NCI-H446 (cell line): ENCODE data around the gene LTC4S.
"Not testable (repeated sequence)": the region's sequence is repeated elsewhere in the genome, so short reads cannot be mapped to it uniquely, and the experiment has no call there.

ENCODE experiments used
- DNase-seq, 2 experiments: peaks; one replicate each; lab custom pipeline; 2025; lab: John Stamatoyannopoulos, UW

Gene LTC4S

DNA sequence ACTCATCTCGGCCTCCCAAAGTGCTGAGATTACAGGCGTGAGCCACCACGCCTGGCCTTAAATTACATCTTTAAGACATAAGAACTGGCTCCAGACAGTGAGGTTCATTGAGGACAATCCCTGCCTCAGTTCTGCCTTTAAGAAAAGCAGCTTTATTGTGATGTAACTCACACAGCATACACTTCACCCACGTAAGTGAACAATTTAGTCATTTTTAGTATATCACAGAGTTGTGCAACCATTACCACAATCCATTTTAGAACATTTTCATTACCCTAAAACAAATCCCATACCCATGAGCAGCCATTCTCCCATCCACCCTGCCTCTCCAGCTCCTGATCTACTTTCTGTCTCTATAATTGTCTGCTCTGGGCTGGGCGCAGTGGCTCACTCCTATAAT is 24.0 kb upstream of the LTC4S start:
- no peak for DNase-seq

- DNase-seq, result no peak
Observed at GRCh38 chr5:179771311-179771895, 22.4 kb upstream of the LTC4S start.

DNA sequence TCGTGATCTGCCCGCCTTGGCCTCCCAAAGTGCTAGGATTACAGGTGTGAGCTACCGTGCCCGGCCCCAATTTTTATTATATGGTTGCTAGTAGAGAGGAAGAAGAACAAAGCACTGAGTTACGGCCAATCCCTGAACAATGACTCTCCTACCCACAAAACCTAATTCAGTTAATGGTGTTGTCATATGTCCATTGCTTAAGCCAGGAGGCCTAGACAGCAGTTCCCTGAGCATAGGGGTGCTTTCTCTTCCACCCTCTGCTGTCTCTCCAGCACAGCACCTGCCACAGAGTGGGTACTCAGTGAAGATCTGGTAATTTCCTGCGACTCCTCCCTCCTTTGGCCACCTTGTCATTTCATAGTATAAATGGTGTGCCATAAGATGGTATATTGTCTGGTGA is 21.4 kb upstream of the LTC4S start:
- no peak for DNase-seq

DNA sequence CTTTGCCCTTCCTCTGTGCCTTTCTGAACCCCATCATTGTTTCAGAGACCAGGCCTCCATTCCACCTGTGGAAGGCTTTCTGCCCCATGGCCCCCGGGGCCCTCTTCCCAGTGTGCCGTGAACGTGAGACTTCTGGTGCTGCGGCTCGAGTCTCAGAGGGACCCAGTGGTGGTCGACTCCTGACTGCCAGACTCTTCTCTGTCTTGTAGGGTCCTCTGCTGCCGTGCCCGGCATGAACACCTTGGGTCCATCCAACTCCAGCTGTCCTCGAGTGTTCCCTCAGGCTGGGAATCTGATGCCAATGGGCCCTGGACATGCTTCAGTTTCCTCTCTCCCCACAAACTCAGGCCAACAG is 20.1 kb upstream of the LTC4S start:
- no peak for DNase-seq

- no peak for DNase-seq
Observed at GRCh38 chr5:179774442-179774841, 19.3 kb upstream of the LTC4S start.

DNA sequence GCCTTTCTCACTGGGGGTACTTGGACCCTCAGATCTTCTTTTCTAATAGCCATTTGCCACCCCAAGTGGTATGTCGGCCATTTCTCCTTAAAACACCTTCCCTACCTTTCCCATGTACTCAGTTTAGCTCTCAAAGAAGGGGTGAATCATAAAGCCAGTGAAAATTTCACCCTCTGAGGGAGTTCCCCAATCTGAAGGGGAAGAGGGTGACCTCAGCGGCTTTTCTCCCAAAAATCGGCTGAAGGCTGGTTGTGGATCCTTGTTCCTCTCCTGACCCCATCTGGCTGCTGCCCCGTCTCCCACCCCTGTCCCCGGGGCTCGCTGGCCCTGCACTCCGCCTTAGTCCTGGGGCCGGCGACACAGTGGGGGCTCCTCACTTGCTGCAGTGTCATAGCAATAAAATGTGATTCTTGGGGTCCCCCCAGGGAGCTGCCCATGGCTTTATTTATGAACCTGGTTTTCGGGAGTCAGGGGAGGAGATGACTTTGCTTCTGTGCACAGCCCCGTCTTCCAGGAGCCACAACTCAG is 17.3 kb upstream of the LTC4S start:
- DNase-seq, result no peak

- no peak for DNase-seq
Observed at GRCh38 chr5:179777456-179777855, 16.3 kb upstream of the LTC4S start.

- DNase-seq, result no peak
Observed at GRCh38 chr5:179777909-179778308, 15.9 kb upstream of the LTC4S start.

- DNase-seq, result no peak
Observed at GRCh38 chr5:179778591-179778990, 15.2 kb upstream of the LTC4S start.

DNA sequence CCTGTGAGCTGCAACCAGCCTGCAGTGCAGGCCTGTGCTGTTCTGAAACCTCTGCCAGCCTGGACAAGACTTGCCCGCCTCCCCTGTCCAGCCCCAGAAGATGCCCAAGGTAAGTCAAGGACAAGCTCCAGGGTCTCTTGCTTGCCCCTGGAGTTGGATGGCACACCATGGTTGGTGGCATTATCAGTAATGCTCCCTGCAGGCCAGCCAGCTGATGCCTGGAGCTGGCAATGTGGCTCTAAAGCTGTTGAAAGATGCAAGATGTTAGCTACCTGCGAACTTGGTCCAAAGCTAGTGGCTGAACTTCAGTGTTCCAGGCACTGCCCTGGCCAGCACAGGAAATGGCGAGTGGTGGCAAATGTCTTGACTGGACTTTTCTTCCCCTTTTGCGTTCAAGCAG is 14.0 kb upstream of the LTC4S start:
- DNase-seq, result no peak

GRCh38 chr5:179780362-179780761 is 13.4 kb upstream of the LTC4S start:
- no peak for DNase-seq

DNA sequence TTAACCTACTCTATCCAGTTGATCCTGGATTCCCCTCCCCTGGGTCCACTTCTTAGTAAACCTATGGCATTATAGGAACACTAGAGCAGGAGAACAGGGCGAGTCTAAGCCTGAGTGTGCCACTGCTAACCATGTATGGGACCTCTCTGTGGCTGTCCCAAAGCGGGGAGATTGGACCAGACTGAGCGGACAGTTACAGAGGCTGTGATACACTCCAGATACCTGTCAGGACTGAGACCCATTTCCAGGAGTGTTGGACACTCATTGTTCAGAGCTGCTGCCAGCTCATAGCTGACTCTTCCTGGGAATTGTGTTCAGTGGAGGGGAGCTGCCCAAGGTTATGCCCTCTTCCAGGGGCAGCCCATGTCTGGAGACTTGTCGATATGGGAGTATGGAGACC is 11.9 kb upstream of the LTC4S start:
- DNase-seq, result no peak

- DNase-seq, result no peak
Observed at GRCh38 chr5:179783128-179783527, 10.7 kb upstream of the LTC4S start.

DNA sequence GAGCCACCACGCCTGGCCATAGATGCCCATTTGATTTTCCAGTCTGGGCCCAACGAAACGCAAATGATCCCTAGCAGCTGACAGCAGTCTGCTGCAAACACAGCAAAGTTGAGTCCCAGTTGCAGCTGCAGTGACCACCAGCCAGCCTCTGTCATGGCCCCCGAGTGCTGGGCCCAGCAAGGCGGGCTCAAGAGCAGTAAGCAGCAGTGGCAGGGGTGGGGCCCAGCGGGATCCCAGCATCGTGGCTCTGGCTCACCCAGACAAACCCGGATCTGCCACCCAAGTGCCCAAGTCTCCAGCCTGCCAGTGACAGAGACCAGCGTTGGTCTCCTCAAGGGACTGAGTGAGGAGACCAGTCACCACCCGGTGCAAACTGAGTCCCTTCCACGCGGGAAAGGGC is 6.9 kb upstream of the LTC4S start:
- no peak for DNase-seq

GRCh38 chr5:179788193-179788854 is 5.5 kb upstream of the LTC4S start:
- DNase-seq, result no peak

DNA sequence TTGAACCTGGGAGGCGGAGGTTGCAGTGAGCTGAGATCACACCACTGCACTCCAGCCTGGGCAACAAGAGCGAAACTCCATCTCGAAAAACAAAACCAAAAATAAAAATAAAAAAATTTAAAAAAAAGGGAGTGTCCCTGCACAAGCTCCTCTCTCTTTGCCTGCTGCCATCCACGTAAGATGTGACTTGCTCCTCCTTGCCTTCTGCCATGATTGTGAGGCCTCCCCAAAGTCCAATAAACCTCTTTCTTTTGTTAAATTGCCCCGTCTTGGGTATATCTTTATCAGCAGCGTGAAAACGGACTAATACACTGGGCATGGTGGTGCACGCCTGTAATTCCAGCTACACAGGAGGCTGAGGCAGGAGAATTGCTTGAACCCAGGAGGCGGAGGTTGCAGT is 4.5 kb upstream of the LTC4S start:
- not testable (repeated sequence) for DNase-seq

- no peak for DNase-seq
Observed at GRCh38 chr5:179791881-179792611, 1.7 kb upstream of the LTC4S start.

- DNase-seq, result no peak
Observed at GRCh38 chr5:179792612-179793467, 946 bp upstream of the LTC4S start.

DNA sequence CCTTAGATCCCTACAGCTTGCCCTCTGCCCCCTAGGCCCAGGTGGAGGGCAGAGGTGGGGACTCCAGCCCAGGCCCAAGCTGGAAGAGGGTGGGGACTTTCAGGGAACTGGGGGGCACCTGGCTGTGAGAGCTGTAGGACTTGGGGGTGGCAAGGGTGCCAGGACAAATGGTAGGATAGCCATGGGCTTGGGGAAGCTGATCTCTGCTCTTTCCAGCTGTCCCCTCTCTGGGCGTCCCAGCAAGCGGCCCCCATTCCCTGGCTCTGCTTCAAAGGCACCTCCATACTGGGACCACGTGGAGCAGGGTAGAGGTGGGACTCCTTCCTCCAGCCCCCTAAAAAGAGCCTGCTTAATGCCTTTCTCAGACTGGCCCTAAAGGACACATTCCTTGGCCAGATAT is 385 bp downstream of the LTC4S start:
- no peak for DNase-seq

DNA sequence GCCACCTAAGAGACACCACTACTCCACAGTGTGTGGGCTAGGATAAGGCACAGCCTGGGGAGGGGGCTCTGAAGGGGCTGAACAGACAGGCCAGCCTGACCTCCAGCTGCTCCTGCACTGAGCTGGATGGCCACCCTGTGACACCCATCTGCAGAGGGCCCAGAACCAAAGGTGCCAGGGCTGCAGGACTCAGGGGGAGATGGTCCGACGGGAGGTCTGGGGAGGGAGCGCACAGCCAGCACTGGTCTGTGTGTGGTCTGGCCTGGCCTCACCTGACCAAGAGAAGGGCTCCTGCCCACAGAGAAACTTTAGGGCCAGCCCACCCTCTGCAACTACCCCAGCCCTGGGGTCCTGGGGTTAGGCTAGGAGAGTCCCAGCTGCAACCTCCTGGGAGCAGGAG is 789 bp downstream of the LTC4S start:
- no peak for DNase-seq

DNA sequence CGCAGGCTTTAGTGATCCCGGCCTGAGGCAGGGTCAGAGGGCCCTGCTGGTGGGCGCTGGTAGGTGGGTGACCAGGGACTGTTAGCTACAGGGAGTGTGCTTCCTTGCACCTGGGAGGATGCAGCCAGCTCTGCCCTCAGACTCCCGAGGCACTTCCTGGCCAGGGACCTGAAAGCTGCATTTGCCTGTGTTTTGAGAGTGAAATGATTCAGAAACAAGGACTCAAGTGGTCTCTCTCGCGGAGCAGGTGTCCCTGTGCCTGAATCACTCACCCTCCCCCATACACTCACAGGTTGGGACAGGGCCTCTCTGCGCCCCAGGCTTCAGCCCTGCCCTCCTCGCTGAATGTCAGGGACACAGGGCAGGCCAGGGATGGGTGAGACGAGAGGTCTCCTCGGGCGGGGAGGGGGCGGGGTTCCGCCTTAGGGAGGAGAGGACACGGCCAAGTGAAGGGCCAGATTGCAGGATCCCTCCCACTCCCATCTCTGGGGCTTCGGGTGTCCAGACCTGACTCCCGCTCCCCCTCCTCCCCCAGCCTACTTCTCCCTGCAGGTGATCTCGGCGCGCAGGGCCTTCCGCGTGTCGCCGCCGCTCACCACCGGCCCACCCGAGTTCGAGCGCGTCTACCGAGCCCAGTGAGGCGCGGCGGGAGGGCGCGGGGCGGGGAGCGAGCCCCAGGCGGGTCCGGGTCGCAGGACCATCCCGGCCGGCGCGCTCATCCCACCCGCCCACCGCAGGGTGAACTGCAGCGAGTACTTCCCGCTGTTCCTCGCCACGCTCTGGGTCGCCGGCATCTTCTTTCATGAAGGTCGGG is 1.5 kb downstream of the LTC4S start:
- DNase-seq, result no peak
